ENCODE data around the gene CYP2C8.
"Not testable (repeated sequence)": the region's sequence is repeated elsewhere in the genome, so short reads cannot be mapped to it uniquely, and the experiment has no call there.

DNA sequence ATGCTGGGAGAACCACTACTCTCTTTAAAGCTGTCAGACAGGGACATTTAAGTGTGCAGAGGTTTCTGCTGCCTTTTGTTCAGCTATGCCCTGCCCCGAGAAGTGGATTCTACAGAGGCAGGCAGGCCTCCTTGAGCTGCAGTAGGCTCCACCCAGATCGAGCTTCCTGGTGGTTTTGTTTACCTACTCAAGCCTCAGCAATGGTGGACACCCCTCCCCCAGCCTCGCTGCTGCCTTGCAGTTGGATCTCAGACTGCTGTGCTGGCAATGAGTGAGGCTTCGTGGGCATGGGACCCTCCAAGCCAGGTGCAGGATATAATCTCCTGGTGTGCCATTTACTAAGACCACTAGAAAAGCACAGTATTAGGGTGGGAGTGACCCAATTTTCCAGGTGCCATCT, 5.2 kb downstream of the CYP2C8 start:
- TF ChIP-seq, protein P1, sequence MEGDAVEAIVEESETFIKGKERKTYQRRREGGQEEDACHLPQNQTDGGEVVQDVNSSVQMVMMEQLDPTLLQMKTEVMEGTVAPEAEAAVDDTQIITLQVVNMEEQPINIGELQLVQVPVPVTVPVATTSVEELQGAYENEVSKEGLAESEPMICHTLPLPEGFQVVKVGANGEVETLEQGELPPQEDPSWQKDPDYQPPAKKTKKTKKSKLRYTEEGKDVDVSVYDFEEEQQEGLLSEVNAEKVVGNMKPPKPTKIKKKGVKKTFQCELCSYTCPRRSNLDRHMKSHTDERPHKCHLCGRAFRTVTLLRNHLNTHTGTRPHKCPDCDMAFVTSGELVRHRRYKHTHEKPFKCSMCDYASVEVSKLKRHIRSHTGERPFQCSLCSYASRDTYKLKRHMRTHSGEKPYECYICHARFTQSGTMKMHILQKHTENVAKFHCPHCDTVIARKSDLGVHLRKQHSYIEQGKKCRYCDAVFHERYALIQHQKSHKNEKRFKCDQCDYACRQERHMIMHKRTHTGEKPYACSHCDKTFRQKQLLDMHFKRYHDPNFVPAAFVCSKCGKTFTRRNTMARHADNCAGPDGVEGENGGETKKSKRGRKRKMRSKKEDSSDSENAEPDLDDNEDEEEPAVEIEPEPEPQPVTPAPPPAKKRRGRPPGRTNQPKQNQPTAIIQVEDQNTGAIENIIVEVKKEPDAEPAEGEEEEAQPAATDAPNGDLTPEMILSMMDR (IDR thresholded peaks at IDR 0.05 in 4 of 5, conservative IDR thresholded peaks at IDR 0.05 in 1 of 5) = not testable (repeated sequence)
- not testable (repeated sequence) for TF ChIP-seq POLR2A (IDR thresholded peaks at IDR 0.05)

All from gastrocnemius medialis (tissue), 4 donors.